ENCODE measurements around the gene UNK. TPM values are rescaled to one million over a fixed set of nuclear protein-coding genes. Genes with fewer than 3 reads are reported as not detected.
A peak's percentile ranks its signal among the peaks of the same experiment; 100 is the strongest.

Gene UNK
- polyA plus RNA-seq, 2 of the 4 experiments (the other 2 are of a cell fraction): 27.0 to 34.5 TPM

- TF ChIP-seq USF2 (IDR thresholded peaks at IDR 0.05): no peak
These were observed 48.3 kb upstream of the UNK start (continued) for GRCh38 chr17:75736173-75736835.

GRCh38 chr17:75737133-75737962 lies 47.3 kb upstream of the UNK start:
- WGBS (ENCODE audit: missing lambda C conversion rate): 93% methylated on average over 14 of the region's 20 CpGs
- ChIA-PET CTCF (interaction anchor here (0.5 to 43.5 kb wide), 6 partner anchors 7 to 93 kb away, joined by 3 to 1931 read pairs (median 4); partner anchors contain the start of genes GALK1, RECQL5, SAP30BP and SMIM5), POLR2A (interaction anchor here (0.5 to 2.2 kb wide), 3 partner anchors 43 to 80 kb away, joined by 4 to 7 read pairs (median 6); partner anchors contain the start of genes RECQL5 and SAP30BP)
- Histone ChIP-seq H3K4me3 (no peak overlapping the region), H3K4me1 (peaks cover 11% of the 10 kb centered on the region; the same call in 2 of the 3 replicates), H3K4me2 (no peak overlapping the region), H3K9me3 (no peaks in the 10 kb centered on the region), H3K27ac (peak overlapping the region in 1 of 2 experiments; percentile 56; a peak in 3 of 6 replicates)
- no peak for DNase-seq (ENCODE audit: low read depth in 1 of 2, low spot score in 1 of 2)
- TF ChIP-seq ELK1 (IDR thresholded peaks at IDR 0.05; ENCODE audit: low read depth, low read length) (no peak), GATA3 (IDR thresholded peaks at IDR 0.05; ENCODE audit: borderline replicate concordance) (no peak), NR3C1 (IDR thresholded peaks at IDR 0.05) (no peak), TFCP2L1 (CRISPR knock-in tag; IDR thresholded peaks at IDR 0.05) (no peak), HMGXB4 (CRISPR knock-in tag; IDR thresholded peaks at IDR 0.05; ENCODE audit: borderline replicate concordance) (no peak), ZNF302 (CRISPR knock-in tag; IDR thresholded peaks at IDR 0.05) (no peak), RARB (CRISPR knock-in tag; IDR thresholded peaks at IDR 0.05) (no peak), FOXS1 (CRISPR knock-in tag; IDR thresholded peaks at IDR 0.05) (no peak), ZFP36 (IDR thresholded peaks at IDR 0.05; ENCODE audit: borderline replicate concordance, partially characterized antibody) (no peak)
- FAIRE-seq: no peak
- peak; percentile 7 to 24; a peak in 2 of 6 replicates for ATAC-seq

- peaks cover 11% of the 10 kb centered on the region; the same call in 2 of the 3 replicates for H3K4me1 ChIP-seq
- ATAC-seq: no peak
- H3K4me3 ChIP-seq: no peak overlapping the region
- WGBS (ENCODE audit: missing lambda C conversion rate): 73% methylated on average over 14 of the region's 14 CpGs
- DNase-seq (ENCODE audit: low read depth in 1 of 2, low spot score in 1 of 2): no peak
- H3K27ac ChIP-seq: peak overlapping the region in 1 of 2 experiments; percentile 56; a peak in 2 of 6 replicates
- no peak overlapping the region for H3K4me2 ChIP-seq
- FAIRE-seq: no peak
- H3K9me3 ChIP-seq: no peaks in the 10 kb centered on the region
- POLR2A ChIA-PET: interaction anchor here (0.6 to 2.2 kb wide), 3 partner anchors 18 to 71 kb away, joined by 4 to 7 read pairs (median 4); partner anchors contain the start of genes RECQL5 and SAP30BP
- CTCF ChIA-PET: interaction anchor here (0.6 to 43.5 kb wide), 6 partner anchors 8 to 94 kb away, joined by 3 to 1931 read pairs (median 4); partner anchors contain the start of genes RECQL5, SAP30BP and SMIM5
- TF ChIP-seq HDAC2 (IDR thresholded peaks at IDR 0.05) (no peak), TFCP2L1 (CRISPR knock-in tag; IDR thresholded peaks at IDR 0.05) (no peak), NPAS2 (CRISPR knock-in tag; IDR thresholded peaks at IDR 0.05; ENCODE audit: borderline replicate concordance) (no peak), PBX3 (IDR thresholded peaks at IDR 0.05) (no peak), NR3C1 (IDR thresholded peaks at IDR 0.05) (no peak), KDM1A (IDR thresholded peaks at IDR 0.05; ENCODE audit: low read depth) (no peak), POLR2A (IDR thresholded peaks at IDR 0.05; ENCODE audit: low read length) (no peak), HEYL (CRISPR knock-in tag; IDR thresholded peaks at IDR 0.05) (no peak), CEBPB (IDR thresholded peaks at IDR 0.05) (no peak), CBX2 (IDR thresholded peaks at IDR 0.05; ENCODE audit: borderline replicate concordance, low read depth) (no peak), MAFK (IDR thresholded peaks at IDR 0.05; ENCODE audit: partially characterized antibody) (no peak), REST (IDR thresholded peaks at IDR 0.05) (no peak), POLR2AphosphoS2 (conservative IDR thresholded peaks at IDR 0.05; ENCODE audit: low read length) (no peak), FOSL2 (IDR thresholded peaks at IDR 0.05) (no peak), FOSL2 (CRISPR knock-in tag; IDR thresholded peaks at IDR 0.05) (no peak), GATA3 (IDR thresholded peaks at IDR 0.05; ENCODE audit: borderline replicate concordance) (no peak), EP300 (IDR thresholded peaks at IDR 0.05) (no peak)
These were observed 46.3 kb upstream of the UNK start for GRCh38 chr17:75738218-75738802.
